Stimulated activated CD4-positive, alpha-beta T cell treated with anti-CD3 and anti-CD28 coated beads, Interleukin-15, amount 100 ng/mL, for 24 hours (primary cell): ENCODE data around the gene PPIA.
"Not testable (repeated sequence)": the region's sequence is repeated elsewhere in the genome, so short reads cannot be mapped to it uniquely, and the experiment has no call there.

Experiments used
- DNase-seq: peaks from one replicate; pipeline ENCODE4 v3.0.0-alpha.2; 2020

The PPIA gene

DNA sequence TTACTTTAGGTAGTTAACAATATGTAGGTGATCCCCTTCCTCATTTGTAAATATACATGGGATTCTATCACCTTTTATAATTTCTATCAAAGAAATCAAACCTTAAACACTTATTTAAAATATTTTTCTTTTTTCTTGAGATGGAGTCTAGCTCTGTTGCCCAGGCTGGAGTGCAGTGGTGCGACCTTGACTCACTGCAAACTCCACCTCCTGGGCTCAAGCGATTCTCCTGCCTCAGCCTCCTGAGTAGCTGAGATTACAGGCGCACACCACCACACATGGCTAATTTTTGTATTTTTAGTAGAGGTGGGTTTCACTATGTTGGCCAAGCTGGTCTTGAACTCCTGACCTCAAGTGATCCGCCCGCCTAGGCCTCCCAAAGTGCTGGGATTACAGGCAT is 47.0 kb downstream of the PPIA start:
- DNase-seq = not testable (repeated sequence)

DNA sequence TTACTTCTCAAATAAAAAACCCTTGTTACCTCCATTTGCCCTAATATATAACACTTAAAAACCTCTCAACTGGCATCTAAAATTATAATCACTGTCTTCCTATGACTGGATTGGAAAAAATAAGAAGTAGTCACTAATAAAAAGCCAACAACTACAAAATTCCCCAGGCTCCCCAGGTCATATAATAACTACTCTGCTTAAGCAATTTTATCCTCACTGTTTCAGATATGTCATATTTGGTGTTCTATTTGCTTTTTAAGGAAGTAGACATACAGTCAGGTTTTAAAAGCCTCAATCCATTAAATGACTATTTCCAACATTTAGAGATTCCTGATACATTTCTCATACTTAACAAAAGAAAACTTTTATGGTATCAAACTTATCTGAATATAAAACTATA is 49.0 kb downstream of the PPIA start:
- no peak for DNase-seq

GRCh38 chr7:44846390-44846789 is 49.9 kb downstream of the PPIA start:
- peak; percentile 20 for DNase-seq

DNA sequence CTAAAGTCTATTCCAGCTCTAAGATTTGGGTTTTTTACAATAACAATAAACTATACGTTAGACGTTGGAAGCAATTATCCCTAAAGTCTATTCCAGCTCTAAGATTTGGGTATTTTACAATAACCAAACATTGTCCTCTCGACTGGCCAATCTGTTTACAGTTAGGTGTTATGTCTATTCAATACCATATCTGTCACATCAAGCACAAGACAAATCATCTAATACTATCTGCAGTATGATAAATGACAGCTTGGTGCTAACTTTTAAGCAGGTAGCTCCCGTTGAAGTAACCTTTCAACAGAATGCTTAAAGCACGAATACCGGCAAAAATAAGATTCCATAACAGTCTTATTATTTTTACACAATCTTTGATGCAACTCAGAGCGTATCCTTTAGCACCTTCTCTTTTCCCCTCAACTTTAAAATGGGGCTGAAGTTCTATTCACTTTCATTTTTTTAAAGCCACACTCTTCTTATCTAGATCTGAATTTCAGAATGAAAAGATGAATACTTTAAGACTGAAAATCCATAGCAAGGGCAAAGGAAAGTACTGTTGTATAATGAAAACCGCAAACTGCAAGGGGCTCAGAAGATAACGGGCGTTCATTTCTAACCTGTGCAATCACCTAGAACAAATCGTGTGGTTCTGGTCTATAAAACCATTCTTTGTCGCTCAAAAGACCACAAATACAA is 50.5 kb downstream of the PPIA start:
- no peak for DNase-seq

DNA sequence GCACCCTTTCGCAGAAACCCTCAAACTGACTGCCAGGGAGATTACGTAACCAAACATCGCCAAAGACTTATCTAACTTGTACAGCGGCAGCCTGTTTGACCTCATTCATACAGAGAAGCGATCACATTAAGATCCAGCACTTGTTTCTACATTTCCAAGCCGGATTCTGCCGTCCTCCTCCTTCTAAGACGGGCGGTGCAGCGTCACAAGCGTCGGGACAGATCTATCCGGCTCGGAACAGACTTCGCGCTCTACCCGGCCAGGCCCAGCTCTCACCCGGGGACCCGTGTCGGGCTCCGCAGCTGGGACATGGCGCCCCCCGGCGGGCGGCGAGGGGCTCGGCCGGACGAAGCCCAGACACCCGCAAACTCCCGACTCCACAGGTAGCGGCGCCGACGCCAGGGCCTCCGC is 51.0 kb downstream of the PPIA start:
- peak; percentile 87 for DNase-seq

DNA sequence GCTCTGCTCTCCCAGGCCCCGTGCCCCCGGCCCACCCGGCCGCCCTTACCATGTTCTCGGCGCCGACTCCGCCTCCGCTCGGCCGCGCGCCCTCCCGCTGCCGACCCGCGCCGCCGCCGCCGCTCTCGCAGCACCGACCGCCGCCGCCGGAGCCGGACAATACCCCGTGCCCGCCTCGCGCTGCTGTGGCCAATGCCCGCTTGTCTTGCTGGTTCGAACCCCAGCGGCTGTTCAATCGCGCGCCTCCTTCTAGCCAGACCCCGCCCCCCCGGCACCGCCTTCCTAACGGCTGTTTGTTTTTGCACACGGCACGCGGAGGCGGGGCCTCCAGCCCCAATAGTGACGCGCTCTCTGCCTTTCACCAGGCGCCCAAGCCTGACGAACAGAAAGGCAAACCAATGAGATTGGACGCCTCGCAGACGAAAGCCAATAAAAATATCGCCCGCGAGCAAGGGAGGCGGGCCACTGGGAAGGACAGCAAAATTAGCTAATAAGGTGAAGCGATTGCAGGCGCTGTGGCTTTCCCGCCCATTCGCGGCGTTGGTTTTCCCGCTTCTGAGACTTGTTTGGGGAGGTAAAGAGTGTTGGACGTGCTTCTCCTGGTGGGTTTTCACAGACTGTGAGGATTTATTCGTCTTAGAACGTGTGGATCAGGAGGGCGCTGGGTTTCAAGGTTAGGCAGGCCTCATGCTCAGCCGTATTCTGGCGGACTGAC is 51.6 kb downstream of the PPIA start, which contains the start of gene H2AZ2:
Gene H2AZ2, minus strand, starts transcription at position 168 of the 715 bp plus-strand sequence. Its CDS starts 116 bp downstream, at position 52.
- DNase-seq = peak; percentile 100

DNA sequence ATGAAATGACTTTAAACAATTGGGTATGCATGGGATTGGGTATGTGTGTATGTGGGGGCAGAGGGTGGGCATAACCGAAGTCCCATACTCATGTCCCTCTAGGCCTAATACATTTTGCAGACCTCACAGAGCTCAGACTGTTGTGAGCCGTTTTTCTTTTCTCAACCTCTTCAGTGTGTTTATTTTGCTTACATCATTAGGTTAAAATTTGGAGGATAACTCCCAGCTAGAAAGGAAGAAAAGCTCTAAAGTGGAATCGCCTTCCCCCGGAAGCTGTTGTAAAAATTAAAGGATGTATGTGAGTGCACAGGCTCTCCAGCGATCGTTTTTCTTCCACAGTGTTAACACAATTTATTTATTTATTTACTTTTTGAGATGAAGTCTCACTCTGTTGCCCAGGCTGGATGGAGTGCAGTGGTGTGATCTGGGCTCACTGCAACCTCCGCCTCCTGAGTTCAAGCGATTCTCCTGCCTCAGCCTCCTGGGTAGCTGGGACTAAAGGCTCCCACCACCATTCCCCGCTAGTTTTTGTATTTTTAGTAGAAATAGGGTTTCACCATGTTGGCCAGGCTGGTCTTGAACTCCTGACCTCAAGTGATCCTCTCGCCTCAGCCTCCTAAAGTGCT is 52.9 kb downstream of the PPIA start:
- no peak for DNase-seq

GRCh38 chr7:44849885-44850544 is 53.5 kb downstream of the PPIA start:
- DNase-seq = no peak

DNA sequence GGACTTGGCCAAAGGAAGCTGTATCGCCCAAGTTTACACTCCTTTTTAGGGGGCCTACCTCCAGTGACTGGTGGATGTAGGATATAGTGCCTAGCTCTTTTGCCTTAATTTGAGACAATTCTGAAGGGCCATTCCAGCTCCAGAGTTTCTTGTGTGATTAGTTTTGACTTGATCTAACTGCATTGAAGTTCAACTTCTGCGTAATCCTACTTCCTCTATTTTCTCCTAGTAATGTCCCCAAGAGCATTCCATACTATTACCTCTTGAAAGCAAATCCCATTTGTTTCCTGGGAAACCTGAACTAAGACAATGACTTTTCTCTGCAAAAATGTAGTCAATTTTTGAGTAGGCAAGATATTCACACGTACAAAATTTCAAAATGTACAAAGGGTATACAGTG is 56.1 kb downstream of the PPIA start:
- no peak for DNase-seq
